HFF-Myc (cell line): ENCODE results near the gene RPL34.
"Not testable (repeated sequence)": the region's sequence is repeated elsewhere in the genome, so short reads cannot be mapped to it uniquely, and the experiment has no call there.

Source experiments
- DNase-seq: peaks from one replicate; pipeline ENCODE4 v3.0.0-alpha.2; 2011; ENCODE audit warnings: low read depth; ENCODE audit errors: extremely low read depth
- H3K4me3 ChIP-seq: replicated peaks from 2 replicates; pipeline ENCODE4 v1.5.1; 2011; ENCODE audit warnings: low read depth, mild to moderate bottlenecking, control low read depth, low read length
- CTCF ChIP-seq: IDR thresholded peaks from 2 replicates; pipeline ENCODE4 v1.5.1; 2012; ENCODE audit warnings: mild to moderate bottlenecking, low read depth, low read length, control low read depth; ENCODE audit errors: missing control alignments

Gene RPL34

GRCh38 chr4:108589961-108590360 lies 30.4 kb upstream of the RPL34 start:
- DNase-seq = no peak
- no peak for TF ChIP-seq CTCF
- H3K4me3 ChIP-seq = no peak overlapping the region

GRCh38 chr4:108590776-108591175 lies 29.6 kb upstream of the RPL34 start:
- H3K4me3 ChIP-seq = no peak overlapping the region
- DNase-seq = no peak
- no peak for TF ChIP-seq CTCF

- no peak overlapping the region for H3K4me3 ChIP-seq
- DNase-seq = no peak
- TF ChIP-seq CTCF = no peak
Measured at GRCh38 chr4:108592674-108592986, 27.7 kb upstream of the RPL34 start.

GRCh38 chr4:108594296-108594695 lies 26.1 kb upstream of the RPL34 start:
- DNase-seq, H3K4me3 ChIP-seq: not testable (repeated sequence)

GRCh38 chr4:108596344-108596743 lies 24.0 kb upstream of the RPL34 start:
- H3K4me3 ChIP-seq = no peak overlapping the region
- no peak for DNase-seq

GRCh38 chr4:108601106-108601505 lies 19.3 kb upstream of the RPL34 start:
- H3K4me3 ChIP-seq = no peak overlapping the region
- TF ChIP-seq CTCF = no peak
- no peak for DNase-seq

More at GRCh38 chr4:108596344-108596743, 24.0 kb upstream of the RPL34 start:
- TF ChIP-seq CTCF = no peak

- H3K4me3 ChIP-seq = no peak overlapping the region
- DNase-seq = no peak
- TF ChIP-seq CTCF = no peak
Measured at GRCh38 chr4:108601532-108601931, 18.8 kb upstream of the RPL34 start.
